PC-3 (cell line): ENCODE data around the gene SPDEF.

Experiments
- CTCF ChIP-seq: fragments of 300-600 bp; sonication (generic); conservative IDR thresholded peaks from 2 replicates; pipeline ENCODE4 v1.5.1; 2017; ENCODE audit warnings: antibody characterized with exemption, low read depth, mild to moderate bottlenecking, low read length
- EZH2 ChIP-seq: fragments of 300-600 bp; sonication (generic); IDR thresholded peaks from one replicate; pipeline ENCODE4 v1.6.1; 2017; ENCODE audit warnings: antibody characterized with exemption, mild to moderate bottlenecking, low read length; ENCODE audit not compliant: unreplicated experiment

DNA sequence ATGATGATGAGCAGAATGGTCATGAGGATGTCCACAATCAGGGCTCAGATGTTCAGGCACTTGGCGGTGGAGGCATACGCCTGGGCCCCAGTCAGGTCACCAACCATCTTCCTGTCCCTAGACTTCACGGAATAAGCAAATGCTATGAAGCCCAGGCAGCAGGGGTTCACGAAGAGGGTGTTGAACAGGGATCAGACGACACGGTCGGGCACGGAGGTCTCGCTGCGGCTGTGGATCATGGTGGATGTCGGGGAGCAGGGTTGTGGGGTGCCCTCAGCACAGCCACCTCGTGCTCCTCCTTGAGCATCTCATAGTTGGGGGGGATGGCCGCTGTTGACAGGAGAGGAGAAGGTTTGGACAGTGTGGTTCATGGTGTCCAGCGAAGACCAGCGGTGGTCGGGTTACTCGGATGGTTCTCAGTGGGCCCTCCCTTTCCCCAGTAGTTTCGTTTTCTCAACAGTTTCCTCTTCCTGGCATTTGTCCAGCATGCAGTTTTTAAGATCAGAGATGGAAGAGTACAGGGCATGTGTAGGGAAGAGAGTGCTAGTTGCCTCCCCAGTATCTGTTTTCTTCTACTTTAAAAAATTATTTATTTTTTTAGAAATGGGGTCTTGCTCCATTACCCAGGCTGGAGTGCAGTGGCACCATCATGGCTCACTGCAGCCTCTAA is 20.3 kb upstream of the SPDEF start:
- TF ChIP-seq CTCF (no peak), EZH2 (no peak)
